AG10803 (cell line): ENCODE results near the gene HS3ST1.

Experiments
- DNase-seq: peaks from one replicate; pipeline ENCODE4 v3.0.0; 2010; ENCODE audit warnings: low read depth
- H3K4me3 ChIP-seq: 2 replicates; pipeline ENCODE4 v1.5.1; 2011; ENCODE audit warnings: mild to moderate bottlenecking, low read length, control low read depth
- TF ChIP-seq, protein P1 (sequence below): conservative IDR thresholded peaks from 2 replicates; pipeline ENCODE4 v1.5.1; 2011; ENCODE audit warnings: mild to moderate bottlenecking, low read length, control low read depth, inconsistent platforms

Gene HS3ST1

DNA sequence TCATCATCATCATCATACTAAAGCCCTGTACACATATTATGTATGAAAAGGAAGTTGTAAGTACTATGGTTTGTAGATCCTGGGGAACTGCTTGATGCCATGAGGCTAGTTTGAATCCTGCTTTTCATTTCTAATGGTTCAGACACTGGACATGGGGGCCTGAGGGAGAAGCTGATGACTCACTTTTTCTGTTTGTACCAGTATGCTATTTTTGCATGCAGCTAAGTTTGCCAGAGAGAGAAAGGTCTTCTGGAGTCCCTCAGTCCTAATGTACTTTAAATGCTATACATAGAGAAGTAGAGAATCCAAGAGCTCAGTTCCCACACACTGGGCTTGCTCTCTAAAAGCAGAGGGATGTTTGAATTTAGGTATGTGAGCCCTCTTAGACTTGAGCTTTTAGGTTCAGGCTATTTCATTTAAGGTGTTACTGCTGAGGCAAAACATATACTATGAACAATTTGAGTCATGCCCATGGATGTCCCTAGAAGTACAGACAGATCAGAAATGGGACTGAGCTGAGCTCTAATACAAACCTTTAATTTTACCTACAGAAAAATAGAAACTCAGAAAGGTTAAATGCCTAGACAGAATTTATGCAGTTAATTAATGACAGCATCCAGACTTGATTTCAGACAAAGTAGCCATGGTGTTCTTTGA, 17.6 kb upstream of the HS3ST1 start:
- no peak for DNase-seq
- TF ChIP-seq, protein P1, sequence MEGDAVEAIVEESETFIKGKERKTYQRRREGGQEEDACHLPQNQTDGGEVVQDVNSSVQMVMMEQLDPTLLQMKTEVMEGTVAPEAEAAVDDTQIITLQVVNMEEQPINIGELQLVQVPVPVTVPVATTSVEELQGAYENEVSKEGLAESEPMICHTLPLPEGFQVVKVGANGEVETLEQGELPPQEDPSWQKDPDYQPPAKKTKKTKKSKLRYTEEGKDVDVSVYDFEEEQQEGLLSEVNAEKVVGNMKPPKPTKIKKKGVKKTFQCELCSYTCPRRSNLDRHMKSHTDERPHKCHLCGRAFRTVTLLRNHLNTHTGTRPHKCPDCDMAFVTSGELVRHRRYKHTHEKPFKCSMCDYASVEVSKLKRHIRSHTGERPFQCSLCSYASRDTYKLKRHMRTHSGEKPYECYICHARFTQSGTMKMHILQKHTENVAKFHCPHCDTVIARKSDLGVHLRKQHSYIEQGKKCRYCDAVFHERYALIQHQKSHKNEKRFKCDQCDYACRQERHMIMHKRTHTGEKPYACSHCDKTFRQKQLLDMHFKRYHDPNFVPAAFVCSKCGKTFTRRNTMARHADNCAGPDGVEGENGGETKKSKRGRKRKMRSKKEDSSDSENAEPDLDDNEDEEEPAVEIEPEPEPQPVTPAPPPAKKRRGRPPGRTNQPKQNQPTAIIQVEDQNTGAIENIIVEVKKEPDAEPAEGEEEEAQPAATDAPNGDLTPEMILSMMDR: no peak
- no peak overlapping the region for H3K4me3 ChIP-seq

DNA sequence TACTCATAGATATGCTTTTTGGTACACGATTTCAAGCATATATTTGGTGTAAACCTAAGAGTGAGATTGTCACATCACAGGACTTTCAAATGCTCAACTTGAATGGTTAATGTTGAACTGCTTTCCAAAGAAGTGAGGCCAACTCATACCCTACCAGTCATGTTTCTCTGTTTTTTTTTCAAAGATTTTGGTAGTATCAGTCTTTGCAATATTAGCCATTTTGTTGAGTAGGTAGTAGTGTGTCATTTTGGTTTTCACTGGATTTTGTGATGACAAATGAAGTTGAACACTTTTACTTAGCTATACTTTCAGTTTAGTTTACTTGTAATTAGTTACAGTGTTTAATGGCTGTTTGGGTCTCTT, 12.5 kb upstream of the HS3ST1 start:
- DNase-seq: no peak
- TF ChIP-seq, protein P1: no peak
- no peak overlapping the region for H3K4me3 ChIP-seq

DNA sequence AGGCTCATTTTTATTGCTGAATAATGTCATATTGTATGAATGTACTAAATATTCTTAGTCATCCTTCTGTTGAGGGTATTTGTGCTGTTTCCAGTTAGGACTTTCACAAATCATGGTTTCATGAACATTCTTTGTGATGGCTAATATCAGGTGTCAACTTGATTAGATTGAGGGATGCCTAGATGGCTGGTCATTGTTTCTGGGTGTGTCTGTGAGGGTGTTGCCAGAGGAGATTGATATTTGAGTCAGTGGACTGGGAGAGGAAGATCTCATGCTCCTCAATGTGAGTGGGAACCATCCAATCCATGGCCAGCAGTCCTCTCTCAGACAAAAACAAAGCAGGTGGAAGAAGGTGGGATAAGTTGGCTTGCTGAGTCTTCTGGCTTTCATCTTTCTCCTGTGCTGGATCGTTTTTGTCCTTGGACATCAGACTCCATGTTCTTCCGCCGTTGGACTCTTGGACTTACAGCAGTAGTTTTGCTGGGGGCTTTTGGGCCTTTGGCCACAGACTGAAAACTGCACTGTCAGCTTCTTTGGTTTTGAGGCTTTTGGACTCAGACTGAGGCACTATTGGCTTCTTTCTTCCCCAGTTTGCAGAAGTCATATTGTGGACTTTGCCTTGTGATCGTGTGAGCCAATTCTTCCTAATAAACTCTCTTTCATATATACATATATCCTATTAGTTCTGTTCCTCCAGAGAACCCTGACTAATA, 11.9 kb upstream of the HS3ST1 start:
- no peak for DNase-seq
- no peak overlapping the region for H3K4me3 ChIP-seq
- TF ChIP-seq, protein P1: no peak

DNA sequence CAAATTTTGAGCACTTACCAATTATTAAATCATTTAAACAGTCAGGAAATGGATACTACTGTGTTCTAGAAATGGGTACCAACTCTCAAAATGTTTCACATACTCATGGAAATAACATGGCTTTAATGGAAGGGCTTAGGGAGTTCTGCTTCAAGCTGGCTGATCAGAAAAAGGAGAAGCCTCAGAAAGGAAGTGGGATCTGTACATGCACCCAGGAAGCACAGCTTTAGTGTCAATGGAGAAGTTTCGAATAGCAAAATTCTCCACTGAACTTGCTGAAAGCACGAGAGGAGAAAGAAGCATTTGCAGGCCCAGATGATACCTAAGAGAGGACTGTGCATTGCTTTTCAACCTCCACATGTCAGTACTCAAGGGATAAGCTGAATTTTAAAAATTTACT, 11.1 kb upstream of the HS3ST1 start:
- DNase-seq: no peak
- no peak overlapping the region for H3K4me3 ChIP-seq
- TF ChIP-seq, protein P1: no peak

DNA sequence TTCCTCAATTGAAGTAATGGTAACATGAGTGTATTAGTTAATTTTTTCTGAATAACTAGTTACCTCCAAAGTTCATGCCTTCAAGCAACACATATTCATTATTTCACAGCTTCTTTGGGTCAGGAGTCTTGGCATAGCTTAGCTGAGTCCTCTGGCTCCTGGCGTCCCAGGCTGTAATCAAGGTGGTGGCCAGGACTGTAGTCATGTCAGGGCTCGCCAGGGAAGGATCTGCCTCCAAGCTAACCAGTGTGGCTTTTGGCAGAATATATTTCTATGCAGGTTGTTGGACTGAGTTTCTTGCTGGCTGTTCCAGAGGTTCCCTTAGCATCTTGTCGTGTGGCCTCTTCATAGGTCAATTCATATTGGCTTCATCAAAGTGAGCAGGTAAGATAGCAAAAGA, 10.0 kb upstream of the HS3ST1 start:
- DNase-seq: no peak
- no peak overlapping the region for H3K4me3 ChIP-seq
- TF ChIP-seq, protein P1: no peak

DNA sequence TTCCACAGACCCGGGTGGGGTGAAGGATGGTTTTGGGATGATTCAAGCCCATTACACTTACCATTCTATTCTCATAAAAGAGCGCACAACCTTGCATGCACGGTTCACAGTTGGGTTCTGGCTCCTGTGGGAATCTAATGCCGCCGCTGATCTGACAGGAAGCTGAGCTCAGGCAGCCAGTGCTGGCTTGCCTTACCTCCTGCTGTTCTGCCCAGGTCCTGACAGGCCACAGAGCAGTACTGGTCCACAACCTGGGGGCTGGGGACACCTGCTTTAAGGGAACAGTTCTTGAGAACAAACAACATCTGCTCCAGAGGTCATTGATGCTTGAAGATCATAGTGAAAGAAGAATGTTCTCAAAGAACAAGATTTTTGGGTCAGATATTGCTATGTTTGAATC, 8.0 kb upstream of the HS3ST1 start:
- TF ChIP-seq, protein P1: no peak
- no peak overlapping the region for H3K4me3 ChIP-seq
- no peak for DNase-seq

DNA sequence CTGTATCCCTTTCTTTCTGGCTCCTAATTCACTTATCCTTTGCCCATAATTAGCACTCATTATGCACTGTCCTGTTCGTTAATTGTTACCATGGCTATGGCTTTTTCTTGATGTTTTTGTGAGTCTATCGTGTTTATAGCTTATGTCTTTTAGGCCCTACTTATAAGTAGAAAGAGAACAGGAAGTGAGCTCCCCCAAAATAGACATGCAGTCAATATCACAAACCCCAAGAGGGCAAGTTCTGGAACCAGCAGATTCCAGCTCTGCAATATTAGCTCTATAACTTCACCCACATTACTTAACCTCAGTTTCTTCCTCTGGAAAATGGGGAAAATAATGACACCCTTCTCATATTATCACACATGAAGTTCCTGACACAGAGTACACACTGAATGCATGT, 7.4 kb upstream of the HS3ST1 start:
- TF ChIP-seq, protein P1: no peak
- no peak for DNase-seq
- no peak overlapping the region for H3K4me3 ChIP-seq
